D341Med (cell line): Measurements from ENCODE around the gene MFSD6.
"Not testable (repeated sequence)": the region's sequence is repeated elsewhere in the genome, so short reads cannot be mapped to it uniquely, and the experiment has no call there.

Experiments
- DNase-seq: peaks from one replicate; pipeline ENCODE4 v3.0.0; 2012; ENCODE audit warnings: low spot score

MFSD6 gene

GRCh38 chr2:190407662-190408537 is at the start of gene MFSD6:
Gene MFSD6 (plus strand): TSS chr2:190408355. CDS start chr2:190436030, 27,675 bp downstream.
- peak; percentile 76 for DNase-seq

GRCh38 chr2:190358655-190359448 is 49.3 kb upstream of the MFSD6 start:
- DNase-seq = not testable (repeated sequence)

DNA sequence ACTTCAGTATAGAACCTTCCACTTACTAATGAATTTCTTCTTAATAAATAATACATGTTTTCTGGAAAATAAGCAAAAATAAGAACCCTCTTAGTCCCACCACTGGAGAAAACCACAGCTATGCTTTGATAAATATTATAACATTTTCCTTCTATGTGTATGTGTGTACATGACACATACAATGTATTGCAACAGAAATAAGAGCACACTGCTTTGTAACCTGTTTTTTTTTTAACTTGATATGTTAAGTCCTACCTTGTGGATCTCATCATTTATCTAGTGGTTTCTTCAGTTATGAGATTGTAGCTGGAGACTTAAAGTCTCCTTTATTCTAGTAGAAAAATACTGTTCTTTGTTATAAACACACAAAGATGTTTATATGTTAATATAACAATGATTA is 47.6 kb upstream of the MFSD6 start:
- DNase-seq = no peak

DNA sequence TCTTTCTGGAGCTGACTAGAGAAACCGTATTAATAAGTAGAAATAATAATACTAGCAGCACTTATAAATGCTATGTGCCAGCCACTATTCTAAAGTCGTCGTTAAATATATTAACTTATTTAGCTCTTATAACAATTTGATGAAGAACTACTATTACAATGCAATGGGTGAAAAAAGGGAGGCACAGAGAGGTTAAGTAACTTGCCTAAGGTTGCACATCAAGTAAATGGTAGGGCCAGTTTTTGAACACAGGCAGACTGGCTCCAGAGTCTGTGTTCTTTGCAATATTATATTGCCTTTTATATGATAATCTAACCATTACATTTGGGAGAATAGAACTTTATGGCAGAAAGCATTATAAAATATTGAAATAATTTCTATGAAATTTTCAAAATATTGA is 47.2 kb upstream of the MFSD6 start:
- DNase-seq = no peak

GRCh38 chr2:190361572-190361971 is 46.6 kb upstream of the MFSD6 start:
- no peak for DNase-seq

- DNase-seq = no peak
These were observed 45.3 kb upstream of the MFSD6 start for GRCh38 chr2:190362894-190363293.

DNA sequence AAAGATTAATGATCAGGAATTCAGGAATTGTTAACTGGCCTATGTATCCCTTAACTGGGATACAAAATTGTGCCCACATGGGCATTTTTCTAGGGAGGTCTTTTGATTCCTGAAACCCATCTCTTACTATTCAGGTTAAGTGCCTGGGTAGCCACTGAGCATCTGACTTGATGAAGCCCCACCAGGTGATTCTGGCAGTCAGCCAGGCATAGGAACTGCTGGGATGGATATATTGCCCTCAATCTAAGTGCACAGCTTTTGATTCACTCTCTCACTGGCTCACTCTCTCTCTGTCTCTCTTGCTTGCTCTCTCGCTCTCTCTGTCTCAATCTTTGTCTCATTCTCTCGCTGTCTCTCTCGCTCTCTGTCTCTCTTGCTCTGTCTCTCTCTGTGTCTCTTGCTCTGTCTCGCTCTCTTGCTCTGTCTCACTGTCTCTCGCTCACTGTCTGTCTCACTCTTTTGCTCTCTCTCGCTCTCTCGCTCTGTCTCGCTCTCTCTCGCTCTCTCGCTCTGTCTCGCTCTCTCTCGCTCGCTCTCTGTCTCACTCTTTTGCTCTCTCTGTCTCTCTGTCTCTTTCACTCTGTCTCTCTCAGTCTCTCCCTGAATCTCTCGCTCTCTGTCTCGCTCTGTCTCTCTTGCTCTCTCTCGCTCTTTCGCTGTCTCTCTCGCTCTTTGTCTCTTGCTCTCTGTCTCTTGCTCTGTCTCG is 42.5 kb upstream of the MFSD6 start:
- DNase-seq = no peak

DNA sequence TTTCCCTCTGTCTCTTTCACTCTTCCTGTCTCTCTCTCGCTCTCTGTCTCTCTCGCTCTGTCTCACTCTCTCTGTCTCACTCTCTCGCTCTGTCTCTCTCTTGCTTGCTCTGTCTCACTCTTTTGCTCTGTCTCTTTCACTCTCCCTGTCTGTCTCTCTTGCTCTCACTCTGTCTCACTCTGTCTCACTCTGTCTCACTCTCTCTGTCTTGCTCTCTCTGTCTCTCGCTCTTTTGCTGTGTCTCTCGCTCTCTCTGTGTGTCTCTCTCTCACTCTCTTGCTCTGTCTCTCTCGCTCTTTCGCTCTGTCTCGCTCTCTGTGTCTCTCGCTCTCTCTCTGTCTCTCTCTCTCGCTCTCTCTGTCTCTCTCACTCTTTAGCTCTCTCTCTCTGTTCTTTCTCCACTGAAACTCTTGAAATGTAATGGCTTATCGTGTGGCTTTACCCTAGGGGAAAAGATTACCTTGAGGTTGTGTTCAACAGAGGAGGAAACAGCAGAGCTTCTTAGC is 41.9 kb upstream of the MFSD6 start:
- DNase-seq = no peak

DNA sequence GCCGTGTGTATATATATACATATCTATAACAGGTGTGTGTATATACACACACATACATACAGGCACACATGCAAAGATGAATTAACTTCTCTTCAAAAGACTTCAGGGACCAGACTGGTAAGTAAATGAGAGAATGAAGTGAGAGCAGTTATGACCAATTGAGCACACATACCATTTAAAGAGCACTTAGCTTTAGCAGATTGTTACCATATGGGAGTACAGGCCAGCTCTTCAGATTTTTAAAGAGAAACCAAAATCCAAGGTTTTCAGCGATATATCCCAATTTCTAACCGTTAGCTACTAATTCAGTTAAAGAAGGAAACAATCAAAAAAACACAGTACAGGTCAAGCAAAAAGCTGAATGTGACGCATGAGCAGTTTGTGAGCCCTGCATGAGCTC is 41.1 kb upstream of the MFSD6 start:
- no peak for DNase-seq

- DNase-seq = no peak
These were observed 38.5 kb upstream of the MFSD6 start for GRCh38 chr2:190369635-190370034.

- DNase-seq = no peak
These were observed 32.1 kb upstream of the MFSD6 start for GRCh38 chr2:190376083-190376482.

GRCh38 chr2:190376591-190377245 is 31.4 kb upstream of the MFSD6 start:
- DNase-seq = no peak

GRCh38 chr2:190378880-190379237 is 29.3 kb upstream of the MFSD6 start:
- DNase-seq = no peak

GRCh38 chr2:190379249-190379964 is 28.7 kb upstream of the MFSD6 start:
- DNase-seq = no peak

GRCh38 chr2:190380962-190381412 is 27.2 kb upstream of the MFSD6 start:
- no peak for DNase-seq

- peak; percentile 46 for DNase-seq
These were observed 25.3 kb upstream of the MFSD6 start for GRCh38 chr2:190382851-190383250.

DNA sequence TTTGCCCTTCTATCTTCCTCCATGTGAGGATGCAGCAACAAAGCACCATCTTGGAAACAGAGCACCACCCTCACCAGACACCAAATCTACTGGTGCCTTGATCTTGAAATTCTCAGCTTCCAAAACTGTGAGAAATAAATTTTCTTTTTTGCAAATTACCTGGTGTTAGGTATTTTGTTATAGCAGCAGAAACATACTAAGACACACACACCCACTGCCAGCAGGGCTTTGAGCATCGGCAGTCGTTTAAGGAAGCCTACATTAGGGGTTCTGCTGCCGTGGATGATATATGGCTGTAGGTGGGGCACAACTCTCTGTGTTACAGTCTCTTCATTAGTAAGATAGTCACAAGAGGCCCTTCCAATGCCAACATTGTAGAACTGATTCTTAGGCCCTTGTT is 20.7 kb upstream of the MFSD6 start:
- no peak for DNase-seq

GRCh38 chr2:190396271-190396670 is 11.9 kb upstream of the MFSD6 start:
- no peak for DNase-seq

- no peak for DNase-seq
These were observed 5.1 kb upstream of the MFSD6 start for GRCh38 chr2:190402986-190403603.

- DNase-seq = no peak
These were observed 3.7 kb upstream of the MFSD6 start for GRCh38 chr2:190404487-190404886.

DNA sequence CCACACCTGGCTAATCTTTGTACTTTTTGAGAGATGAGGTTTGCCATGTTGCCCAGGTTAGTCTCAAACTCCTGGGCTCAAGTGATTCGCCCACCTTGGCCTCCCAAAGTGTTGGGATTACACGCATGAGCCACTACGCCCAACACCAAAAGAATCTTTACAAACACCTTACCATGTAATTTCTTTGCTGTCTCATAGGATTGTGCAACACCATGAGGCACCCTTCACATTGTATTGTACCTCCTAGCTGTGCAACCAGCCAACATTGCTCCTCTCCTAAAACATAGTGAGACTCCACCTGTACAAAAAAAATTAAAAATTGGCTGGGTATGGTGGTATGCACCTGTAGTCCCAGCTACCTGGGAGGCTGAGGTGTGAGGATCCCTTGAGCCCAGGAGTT is 3.1 kb upstream of the MFSD6 start:
- DNase-seq = no peak
